GM19035 (cell line): ENCODE measurements around the gene RNU6-9.

ENCODE experiments used
- ATAC-seq: cut with Tn5 transposase; IDR thresholded peaks from one replicate; pipeline ENCODE4 v1.9.1; 2021; ENCODE audit not compliant: unreplicated experiment

The RNU6-9 gene

DNA sequence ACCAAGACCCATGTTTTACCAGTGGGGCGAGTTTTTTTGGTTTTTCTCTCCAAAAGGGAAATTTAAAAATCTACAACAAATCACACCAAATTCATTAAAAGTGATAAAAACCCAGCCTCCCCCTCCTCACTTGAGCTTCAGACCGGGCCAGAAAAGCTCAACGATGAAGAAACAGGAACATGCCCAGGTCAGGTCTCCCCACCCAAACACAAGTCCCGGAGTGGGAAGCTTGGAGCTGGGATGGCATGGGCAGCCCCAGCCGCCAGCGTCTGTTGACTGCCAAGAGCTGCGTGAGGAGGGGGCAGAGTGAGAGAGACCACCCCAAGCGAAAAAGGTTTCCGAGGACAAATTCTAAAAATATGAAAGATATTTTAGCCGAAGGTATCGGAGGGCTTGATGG, 3.7 kb downstream of the RNU6-9 start:
- no peak for ATAC-seq

DNA sequence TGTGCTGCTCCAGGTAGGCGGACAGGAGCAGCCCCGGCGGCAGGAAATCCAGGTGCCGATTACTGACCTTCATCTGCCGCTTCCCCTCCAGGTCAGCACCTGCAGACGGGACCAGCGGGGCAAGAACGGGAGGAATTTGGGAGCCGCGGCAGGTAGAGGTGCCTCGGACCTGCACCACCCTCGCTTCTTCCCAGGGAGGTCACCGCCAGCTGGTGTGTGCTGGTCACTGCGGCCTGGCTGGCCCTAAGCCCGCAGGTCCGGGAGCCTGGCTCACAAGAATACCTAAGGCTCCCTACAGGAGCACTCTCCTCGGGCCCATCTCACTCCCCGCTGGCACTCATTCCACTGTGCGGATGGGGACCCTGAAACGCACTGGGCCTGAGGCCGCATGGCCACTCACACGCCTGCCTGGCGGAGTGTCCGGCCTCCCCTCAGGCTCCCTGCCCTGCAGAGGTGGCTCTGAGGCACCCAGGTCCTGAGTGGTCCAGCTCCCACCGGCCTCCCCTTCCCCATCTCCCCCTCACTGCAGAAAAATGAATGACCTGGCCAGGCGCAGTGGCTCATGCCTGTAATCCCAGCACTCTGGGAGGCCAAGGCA, 4.3 kb downstream of the RNU6-9 start:
- ATAC-seq: no peak

DNA sequence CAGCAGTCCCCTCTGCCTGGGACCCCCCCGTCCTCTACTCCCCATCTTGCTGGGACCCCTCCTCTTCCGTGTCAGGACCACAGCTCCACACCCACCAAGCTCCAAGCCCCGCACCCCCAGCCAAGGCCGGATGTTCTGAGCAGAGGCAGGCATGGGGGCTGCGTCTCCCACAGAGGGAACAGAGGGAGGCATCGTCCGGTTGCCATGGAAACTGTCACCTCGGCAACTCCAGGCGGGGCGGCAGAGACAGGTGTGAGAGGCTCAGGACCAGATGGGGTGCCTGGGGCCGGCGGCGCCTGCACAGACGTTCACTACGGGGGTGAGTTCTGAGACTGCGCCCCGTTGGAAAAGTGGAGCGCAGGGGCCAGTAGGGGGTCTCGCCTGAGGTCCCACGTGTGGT, 5.4 kb downstream of the RNU6-9 start:
- ATAC-seq: no peak

DNA sequence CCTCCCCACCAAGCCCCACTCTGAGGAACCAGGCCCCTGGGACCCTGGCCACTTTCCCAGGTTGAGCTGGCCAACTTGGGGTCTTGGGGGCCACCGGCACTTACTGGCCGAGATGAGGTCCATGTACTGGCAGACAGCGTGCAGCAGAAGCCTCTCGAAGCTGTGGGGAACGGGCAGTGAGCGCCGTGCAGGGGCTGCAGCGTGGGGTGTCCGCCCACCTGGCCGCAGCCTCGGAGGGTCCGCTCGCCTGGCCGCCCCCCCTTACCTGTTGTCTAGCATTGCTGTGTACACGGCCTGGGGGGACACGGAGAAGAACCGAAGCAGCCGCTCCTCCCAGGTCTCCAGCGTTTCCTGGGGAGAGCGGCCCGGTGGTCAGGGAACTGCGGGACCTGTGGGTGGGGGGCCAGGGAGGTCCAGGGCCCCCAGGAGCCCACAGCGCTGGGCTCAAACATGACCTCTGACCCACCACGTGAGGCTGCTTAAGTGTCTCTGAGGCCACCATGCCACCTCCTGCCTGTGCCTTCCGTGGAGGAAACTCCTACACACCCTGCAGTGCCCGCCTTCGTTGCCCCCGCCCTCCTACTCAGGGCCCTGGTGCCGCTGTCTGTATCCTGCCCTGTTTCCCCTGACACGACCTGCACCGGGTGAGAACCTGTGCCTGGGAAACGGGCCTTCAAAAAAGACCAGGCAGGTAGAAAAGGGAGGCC, 6.2 kb downstream of the RNU6-9 start:
- no peak for ATAC-seq

DNA sequence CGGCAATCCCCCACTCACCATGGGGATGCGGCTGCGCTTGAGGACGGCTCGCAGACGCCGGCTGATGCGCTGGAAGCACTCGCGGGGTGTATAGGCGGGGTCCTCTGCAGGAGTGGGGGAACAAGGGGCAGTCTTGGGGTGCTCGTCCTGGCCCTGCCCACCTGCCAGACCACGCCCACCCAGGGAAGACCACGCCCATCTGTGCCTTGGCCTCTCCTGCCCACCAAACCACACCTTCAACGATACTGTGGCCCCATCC, 6.7 kb downstream of the RNU6-9 start:
- ATAC-seq: no peak

DNA sequence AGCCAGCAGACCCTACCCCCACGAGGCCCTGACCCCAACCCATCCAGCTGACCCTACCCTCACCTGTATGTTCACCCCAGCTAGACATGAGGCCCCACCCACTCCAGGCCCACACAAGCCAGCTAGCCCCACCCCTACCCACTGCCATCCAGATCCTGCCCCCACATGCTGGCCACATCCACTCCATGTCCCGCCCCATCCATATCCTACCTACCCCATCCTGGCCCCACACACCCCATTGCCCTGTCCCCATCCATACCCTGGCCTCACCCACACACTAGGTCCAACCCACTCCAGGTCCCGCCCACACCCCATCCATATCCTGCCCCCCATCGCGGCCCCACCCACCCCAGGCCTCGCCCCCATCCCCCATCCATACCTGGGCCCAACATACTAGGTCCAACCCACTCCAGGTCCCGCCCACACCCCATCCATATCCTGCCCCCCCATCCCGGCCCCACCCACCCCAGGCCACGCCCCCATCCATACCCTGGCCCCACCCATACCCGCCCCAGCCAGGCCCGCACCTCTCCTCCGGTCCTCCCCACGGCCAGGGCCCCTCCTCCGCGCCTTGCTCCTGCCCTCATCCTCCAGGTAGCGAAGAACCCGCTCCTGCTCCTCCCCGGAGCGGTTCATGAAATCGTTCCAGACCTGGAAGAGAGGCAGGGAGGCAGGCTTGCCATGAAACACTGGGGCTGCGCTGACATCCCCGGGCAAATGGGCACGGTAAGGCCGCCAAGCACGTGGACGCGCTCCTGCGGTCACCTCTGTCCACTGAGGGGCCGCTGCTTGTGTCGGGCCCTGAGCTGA, 7.2 kb downstream of the RNU6-9 start:
- ATAC-seq: no peak

DNA sequence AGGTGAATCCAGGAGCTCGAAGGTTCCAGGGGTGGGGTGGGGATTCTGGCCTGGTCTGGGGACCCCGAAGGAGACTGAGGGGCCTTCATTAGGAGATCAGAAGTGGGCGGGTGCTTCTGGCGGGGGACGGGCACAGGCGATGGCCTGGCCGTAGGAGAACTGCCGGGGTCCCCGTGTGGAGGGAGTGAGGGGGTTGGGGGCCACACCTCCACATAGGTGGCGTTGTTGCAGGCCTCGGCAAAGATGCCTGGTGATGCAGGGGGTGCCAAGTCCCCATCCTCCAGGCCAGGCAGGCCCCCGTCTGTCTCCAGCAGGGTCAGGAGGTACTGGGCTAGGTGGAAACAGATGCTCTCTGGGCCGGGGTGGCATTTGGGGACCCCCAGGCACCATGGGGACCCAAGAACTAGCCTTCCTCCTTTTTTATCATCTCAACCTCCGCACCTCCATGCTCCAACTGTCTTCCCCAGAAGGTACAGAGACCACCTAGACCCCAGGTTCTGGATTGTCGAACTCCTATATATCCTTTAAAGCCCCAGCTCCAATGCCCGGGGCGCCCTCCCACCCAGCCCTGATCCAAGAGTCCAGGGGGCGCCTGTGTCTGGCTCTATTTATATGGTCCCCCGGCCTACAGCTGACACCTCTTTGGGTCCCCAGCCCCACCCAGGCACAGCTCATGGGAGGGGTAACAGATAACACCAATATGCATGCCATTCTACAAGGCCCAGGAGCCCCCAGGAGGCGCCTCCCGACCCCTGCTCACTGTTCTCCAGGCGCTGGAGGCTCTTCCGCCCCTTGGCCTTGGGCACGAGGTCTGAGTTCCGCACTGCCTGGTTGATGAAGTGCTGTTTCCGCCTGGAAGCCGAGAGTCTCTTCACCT, 8.2 kb downstream of the RNU6-9 start:
- ATAC-seq: no peak

DNA sequence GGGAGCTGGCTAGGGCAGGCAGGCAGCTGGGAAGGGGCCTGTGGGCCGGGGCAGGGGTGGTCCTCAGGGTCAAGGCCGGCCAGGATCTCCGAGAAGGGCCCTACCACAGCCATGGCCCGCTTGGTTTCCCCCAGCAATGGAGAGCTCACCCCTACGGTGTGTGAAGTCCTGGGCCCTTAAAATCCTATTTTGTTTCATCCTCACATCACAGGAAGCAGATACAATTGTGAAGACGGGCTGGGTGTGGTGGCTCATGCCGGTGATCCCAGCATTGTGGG, 8.7 kb downstream of the RNU6-9 start:
- ATAC-seq: no peak

DNA sequence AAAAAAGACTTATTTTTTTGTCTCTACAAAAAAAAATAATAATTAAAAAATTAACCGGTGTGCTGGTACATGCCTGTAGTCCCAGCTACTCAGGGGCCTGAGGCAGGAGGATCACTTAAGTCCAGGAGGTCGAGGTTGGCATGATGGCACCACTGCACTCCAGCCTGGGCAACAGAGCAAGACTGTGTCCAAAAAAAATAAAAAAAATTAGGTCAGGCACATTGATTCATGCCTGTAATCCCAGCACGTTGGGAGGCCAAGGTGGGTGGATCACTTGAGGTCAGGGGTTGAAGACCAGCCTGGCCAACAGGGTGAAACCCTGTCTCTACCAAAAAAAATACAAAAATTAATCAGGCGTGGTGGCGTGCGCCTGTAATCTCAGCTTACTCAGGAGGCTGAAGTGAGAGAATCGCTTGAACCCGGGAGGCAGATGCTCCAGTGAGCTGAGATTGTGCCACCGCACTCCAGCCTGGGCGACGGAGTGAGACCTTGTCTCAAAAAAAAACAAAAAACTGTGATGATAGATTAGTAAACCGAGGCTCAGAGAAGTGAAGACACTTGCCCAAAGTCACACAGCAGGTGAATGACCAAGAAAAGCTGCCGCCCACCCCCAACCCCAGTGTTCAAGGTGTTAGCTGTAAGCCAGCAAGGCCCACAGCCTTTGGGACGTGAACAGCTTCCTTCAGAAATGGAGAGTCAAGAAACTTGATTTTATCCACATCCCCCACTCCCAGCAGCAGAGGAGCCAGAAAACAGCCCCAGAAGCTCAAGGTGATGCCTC, 9.4 kb downstream of the RNU6-9 start:
- no peak for ATAC-seq

DNA sequence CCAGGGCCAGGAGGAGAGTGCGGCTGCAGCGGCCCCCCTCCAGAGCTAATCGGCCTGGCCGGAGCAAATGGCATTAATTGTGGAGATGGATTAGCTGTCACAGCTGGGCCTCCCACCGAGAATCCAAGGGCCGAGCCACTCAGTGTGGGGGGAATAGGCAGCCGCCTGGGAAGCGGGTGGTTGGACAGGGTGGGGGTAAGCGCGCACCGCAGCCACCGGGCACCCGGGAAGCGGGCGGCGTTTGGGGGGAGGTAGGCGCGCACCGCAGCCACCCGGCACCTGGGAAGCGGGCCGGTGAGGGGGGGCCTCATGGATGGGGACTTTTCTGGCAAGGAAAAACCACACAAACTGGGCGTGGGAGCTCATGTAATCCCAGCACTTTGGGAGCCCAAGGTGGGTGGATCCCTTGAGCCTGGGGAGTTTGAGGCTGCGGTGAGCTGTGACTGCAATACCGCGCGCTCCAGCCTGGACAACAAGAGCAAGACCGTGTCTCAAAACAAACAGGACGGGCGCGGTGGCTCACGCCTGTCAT, 10.0 kb downstream of the RNU6-9 start:
- no peak for ATAC-seq

DNA sequence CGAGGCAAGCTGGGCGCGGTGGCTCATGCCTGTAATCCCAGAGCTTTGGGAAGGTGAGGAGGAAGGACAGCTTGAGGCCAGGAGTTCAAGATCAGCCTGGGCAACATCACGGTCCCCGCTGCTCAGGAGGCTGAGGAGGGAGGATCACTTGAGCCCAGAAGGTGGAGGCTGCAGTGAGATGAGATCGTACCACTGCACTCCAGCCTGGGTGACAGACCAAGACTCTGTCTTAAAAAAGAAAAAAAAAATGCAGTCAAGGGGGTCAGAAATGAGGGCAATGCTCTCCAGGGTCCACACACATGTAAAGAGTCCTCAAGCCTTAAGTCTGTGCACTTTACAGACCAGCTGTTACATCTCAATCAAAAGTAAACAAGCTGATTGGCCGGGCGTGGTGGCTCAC, 11.3 kb downstream of the RNU6-9 start:
- no peak for ATAC-seq

DNA sequence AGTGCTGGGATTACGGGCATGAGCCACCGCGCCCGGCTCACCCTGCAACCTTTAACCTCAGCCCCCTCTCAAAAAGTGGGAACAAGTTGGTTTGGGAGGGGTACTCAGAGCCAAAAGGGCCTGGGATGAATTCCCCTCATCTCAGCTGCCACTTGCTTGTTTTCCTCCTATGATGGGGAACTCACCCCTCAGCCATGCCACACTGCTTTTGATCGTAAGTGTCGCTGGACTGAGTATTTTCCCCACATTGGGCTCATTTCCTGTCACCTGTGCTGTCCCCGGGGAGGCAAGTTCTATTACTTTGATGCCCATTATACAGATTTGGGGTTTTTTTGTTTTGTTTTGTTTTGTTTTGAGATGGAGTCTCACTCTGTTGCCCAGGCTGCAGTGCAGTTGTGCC, 13.2 kb downstream of the RNU6-9 start:
- no peak for ATAC-seq

DNA sequence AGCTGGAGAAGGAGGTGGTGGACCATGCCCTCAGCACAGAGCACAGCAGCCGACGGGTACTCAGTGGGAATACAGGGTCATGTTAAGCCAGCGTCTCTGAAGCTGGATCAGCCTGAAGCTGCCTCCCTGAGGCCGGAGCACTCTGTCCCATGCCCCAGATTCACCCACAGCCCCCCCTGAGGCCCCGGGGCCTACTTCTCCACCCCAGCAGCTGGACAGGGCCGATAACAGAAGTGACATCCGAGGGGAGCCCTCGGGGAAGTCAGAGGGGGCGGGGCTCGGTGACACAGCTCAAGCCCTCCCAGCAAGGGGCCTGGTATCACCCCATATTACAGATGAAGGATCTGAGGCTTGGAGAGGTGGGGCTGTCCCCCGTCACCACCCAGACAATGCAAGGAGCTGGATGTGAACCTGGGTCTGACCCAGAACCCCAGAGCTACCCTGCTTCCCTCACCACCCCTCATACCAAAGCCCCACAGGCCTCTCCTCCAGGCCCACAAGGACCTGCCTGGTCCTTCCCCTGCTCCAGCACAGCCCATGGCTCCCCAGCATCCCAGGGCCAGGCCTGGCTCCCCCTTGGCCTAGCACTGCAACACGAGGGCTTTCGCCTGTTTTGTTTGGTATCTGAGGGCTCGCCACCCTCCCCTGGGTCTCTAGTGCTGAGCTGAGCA, 14.0 kb downstream of the RNU6-9 start:
- no peak for ATAC-seq

DNA sequence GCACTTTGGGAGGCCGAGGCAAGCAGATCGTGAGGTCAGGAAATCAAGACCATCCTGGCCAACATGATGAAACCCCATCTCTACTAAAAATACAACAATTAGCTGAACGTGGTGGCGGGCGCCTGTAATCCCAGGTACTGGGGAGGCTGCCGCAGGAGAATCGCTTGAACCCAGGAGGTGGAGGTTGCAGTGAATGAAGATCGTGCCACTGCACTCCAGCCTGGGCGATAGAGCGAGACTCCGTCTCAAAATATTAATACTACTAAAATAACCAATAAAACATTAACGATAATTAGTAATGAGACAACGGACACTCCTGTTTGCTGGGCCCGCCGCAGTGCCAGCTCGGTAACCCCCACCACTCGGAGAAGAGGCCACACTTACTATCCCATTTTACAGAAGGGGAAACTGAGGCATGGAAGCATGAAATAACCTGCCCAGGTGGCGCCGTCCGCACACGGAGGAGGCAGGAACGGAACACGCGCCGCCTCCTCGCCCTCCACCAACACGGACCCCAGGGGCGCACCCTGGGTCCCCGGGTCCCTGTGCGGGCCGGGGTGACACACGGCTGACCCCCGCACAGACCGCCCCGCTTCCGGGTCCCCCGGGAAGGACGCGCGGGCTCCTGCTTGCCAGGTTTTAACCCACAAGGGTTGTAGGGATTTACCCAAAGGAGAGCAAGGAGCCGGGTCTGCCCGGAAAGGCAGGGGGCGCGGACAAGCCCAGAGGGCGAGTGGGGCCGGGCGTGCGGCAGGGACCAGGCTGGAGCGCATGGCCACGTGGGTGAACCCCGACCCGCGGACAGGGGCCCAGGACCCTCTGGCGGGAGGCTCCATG, 18.1 kb downstream of the RNU6-9 start:
- ATAC-seq: no peak

DNA sequence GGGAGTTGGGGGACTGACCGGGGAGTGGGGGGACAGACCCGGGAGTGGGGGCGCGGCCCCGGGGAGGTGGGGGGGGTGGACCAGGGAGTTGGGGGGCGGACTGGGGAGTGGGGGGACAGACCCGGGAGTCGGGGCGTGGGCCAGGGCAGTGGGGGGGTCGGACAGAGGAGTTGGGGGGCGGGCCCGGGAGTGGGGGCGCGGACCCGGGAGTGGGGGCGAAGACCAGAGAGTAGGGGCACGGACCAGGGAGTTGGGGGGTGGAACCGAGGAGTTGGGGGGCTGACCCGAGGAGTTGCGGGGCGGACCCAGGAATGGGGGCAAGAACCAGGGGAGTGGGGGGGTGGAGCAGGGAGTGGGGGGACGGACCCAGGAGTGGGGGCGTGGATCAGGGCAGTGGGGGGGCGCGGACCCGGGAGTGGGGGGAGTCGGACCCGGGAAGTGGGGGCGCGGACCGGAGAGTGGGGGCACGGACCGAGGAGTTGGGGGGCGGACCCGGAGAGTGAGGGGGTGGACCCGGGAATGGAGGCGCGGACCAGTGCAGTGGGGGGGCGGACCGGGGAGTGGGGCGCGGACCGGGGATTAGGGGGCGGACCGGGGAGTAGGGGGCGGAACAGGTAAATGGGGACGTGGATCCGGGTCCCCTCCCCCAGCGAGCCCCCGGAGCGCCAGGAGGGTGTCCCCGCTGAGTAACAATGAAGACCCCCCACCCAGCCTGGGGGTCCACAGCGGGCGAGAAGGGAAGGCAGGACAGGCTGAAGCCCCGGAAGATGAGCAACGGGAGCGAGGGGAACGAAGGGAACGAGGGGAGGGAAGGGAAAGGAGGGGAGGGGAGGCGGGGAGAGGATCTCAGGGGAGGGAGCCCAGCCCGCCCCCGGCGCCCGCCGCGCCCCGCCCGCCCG, 19.1 kb downstream of the RNU6-9 start:
- no peak for ATAC-seq

DNA sequence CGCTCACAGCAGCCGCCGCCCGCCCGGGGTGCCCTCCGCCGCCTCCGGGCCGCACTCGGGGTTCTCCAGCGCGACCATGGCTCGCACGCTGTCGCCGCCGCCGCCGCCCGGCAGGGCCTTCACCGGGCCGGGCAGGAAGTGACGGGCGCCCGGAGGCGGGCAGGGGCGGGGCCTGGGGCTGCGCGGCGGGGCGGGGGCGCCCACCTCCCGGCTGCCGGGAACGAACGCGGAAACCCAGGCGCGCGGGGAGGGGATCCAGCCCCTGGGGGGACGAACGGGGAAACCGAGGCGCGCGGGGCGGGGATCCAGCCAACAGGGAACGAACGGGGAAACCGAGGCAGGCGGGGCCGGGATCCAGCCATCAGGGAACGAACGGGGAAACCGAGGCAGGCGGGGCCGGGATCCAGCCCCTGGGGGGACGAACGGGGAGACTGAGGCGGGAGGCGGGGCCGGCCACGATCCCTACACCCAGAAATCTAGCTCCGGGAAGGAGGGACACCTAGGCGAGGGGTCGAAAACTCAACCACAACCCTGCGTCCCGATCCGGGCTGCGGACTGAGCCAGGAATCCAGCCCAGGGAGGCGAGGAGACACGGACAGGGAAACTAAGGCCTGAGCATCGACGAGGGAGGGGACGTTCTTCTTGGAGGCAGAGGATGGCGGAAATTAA, 19.9 kb downstream of the RNU6-9 start, which contains the start of gene R3HDM4:
Gene R3HDM4 (minus strand): TSS at position 140 of the 669 bp plus-strand sequence. CDS start 62 bp downstream, at position 78.
- ATAC-seq: peak; percentile 57

DNA sequence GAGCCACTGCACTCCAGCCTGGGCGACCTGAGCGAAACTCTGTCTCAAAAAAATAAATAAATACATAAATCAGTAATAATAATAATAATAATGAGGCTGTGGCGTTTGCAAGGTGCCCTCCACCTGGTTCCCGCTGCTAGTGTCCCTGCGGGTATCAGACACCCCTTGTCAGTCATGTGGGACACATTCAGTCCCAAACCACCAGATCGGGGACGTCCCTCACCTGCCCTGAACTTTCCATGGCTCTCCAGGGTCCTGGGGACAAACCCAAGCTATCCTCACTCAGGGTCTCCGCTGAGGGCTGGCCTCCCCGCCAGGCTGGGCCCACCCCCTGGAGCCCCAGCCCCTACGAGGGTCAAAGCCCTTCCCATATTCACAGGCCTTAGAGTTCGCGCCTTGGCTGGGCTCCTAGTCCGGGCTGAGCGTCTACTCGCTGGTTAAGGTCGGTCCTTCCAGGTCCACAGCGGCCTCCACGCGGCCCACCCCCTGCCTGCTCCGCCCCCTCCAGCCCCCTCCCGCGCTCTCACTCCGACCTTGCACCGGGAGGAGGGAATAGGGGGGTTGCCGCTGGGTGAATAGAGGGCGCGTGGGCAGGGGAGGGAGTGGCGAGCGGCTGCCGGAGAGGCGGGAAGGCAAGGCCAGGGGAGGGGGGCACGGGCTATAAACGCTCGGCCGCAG, 23.5 kb downstream of the RNU6-9 start:
- no peak for ATAC-seq
